Activated CD4-positive, CD25-positive, alpha-beta regulatory T cell treated with anti-CD3 and anti-CD28 coated beads, Interleukin-2, amount 50 U/mL, for 24 hours (primary cell): ENCODE data around the gene TRIM17.

ENCODE experiments used
- ATAC-seq, 2 donors: fragments of 150-1000 bp; cut with Tn5 transposase; one replicate each; pipeline ENCODE4 v1.10.0; 2021; ENCODE audit warnings: mild to moderate bottlenecking in 1 of 2, moderate library complexity in 1 of 2

Gene TRIM17

GRCh38 chr1:228366062-228366865, 50.4 kb downstream of the TRIM17 start:
- ATAC-seq = no peak

DNA sequence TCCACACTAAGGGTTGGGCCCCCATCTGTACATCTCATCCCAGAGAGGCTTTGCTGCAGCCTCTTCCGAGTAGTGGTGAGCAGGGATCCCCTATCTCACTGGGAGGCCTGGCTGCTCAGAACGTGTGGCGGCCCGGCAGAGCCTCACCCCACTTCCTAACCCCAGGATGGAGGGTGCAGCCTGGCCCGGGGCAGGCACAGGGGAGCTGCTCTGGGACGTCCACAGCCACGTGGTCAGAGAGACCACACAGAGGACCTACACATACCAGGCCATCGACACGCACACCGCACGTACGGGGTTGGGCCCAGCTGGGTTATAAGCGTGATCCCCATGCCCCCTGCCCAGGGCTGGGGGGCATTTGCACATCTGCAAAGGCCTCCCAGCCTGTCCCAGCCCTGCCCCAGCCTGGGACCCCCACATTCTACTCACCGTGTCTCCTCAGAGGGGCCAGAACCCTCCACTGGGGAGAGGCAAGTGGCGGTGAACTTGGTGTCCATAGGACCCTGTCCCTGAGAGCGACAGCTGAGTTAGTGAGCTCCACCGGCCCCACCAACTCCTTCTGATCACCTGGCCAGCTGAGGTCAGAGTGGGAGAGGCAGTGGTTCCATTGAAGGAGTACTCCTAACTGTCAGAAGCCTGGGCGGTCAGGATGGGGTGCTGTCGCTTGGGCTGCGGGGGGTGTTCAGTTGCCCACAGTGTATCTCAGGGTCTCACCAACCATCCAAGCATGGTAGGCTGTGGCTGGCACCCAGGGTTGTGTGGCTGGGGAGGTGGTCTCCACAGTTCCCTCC, 51.2 kb downstream of the TRIM17 start:
- no peak for ATAC-seq

GRCh38 chr1:228364706-228365213, 51.9 kb downstream of the TRIM17 start:
- no peak for ATAC-seq

GRCh38 chr1:228364068-228364705, 52.5 kb downstream of the TRIM17 start:
- ATAC-seq = no peak

DNA sequence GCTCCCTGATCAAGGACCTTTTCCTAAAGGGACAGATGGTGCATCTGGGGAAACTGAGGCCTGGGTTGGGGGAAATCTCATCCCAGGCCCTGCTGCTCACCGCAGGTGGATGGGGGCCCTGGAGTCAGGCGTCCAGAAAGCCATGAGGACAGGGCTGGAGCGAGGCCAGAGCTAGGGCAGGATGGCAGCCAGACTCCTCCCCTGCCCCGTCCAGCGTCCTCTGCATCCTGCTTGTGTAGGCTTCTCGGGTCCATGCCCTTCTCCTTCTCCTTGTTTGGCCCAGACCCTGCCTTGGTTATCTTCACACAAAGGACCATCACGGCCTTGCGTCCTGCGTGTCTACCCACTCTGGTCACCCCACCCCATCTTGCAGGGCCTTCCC, 53.0 kb downstream of the TRIM17 start:
- ATAC-seq = no peak

GRCh38 chr1:228362884-228363450, 53.7 kb downstream of the TRIM17 start:
- no peak for ATAC-seq

DNA sequence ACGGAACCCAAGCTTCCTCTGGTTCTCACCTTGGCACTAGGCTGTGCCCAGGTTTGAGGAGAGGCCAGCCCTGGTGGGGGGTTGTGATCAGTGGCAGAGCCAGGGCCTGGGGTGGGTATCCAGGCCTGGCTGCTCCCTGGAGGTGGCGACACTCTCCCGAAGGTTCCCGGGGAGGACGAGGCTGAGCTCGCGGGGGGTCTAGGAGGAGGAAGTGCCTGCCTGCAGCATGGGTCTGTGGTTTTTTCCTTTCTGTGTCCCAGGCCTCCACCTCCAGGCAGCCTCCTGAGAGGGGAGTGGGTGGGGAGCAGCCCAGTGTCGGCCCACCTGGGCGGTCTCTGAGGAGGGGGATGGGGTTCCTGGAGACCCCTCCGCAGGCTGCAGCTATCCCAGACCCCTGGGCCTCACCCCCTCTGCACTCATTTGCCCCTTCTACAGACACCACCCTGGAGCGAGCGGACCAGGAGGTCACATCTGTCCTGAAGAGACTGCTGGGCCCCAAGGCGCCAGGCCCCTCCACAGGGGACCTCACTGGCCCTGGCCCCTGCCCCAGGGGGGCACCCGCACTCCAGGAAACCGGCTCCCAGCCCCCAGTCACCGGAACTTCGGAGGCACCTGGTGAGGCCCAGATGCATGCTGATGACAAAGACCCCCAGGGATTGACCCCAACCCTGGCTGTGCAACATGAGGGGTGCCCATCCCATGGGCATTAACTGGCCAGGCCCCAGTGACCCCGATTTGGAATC, 54.3 kb downstream of the TRIM17 start:
- no peak for ATAC-seq

DNA sequence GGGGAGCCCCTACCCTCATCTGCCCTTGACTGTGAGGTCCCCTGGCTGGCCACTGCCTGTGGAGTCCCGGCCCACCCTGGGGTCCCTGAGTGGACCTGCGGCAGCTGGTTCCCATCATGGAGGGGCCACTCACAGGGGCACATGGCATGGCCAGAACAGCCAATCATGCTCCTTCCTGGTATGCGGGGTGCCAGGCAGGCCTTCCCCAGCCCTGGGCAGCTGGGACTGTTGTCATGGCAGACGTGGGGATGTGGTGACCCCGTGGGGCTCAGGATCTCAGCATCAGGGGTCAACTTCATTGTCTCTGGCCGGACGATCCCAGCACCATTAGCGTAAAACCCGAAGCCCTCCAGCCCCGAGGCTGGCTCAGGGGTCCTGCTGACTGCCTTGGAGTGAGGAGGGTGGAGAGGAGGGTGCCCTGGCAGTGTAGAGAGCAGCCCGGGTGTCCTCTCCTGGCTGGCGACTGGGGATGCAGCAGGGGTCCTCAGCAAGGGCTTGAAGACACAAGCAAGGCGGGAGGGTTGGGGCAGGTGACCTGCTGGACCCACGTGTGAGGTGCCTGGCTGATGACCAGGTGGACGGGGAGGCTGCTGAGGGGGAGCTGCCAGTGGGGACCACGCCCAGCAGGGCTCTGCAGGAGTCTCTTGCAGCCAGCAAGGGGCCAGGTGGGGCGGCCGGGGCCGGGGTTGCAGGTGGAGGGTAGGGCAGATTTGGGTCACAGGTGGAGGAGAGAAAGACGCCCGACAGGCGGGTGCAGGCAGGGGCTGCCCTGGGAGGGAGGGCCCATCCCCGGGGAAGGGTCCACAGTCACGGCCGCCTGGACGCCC, 55.1 kb downstream of the TRIM17 start:
- ATAC-seq = no peak

- ATAC-seq = no peak
Observed at GRCh38 chr1:228360533-228361313, 55.9 kb downstream of the TRIM17 start.

DNA sequence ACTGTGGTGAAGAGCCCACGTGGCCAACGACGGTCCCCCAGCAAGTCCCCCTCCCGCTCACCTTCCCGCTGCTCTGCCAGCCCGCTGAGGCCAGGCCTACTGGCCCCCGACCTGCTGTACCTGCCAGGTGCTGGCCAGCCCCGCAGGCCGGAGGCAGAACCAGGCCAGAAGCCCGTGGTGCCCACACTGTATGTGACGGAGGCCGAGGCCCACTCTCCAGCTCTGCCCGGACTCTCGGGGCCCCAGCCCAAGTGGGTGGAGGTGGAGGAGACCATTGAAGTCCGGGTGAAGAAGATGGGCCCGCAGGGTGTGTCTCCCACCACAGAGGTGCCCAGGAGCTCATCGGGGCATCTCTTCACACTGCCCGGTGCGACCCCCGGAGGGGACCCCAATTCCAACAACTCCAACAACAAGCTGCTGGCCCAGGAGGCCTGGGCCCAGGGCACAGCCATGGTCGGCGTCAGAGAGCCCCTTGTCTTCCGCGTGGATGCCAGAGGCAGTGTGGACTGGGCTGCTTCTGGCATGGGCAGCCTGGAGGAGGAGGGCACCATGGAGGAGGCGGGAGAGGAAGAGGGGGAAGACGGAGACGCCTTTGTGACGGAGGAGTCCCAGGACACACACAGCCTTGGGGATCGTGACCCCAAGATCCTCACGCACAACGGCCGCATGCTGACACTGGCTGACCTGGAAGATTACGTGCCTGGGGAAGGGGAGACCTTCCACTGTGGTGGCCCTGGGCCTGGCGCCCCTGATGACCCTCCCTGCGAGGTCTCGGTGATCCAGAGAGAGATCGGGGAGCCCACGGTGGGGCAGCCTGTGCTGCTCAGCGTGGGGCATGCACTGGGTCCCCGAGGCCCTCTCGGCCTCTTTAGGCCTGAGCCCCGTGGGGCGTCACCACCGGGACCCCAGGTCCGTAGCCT, 56.8 kb downstream of the TRIM17 start:
- ATAC-seq = no peak

- no peak for ATAC-seq
Observed at GRCh38 chr1:228358764-228359612, 57.7 kb downstream of the TRIM17 start.

DNA sequence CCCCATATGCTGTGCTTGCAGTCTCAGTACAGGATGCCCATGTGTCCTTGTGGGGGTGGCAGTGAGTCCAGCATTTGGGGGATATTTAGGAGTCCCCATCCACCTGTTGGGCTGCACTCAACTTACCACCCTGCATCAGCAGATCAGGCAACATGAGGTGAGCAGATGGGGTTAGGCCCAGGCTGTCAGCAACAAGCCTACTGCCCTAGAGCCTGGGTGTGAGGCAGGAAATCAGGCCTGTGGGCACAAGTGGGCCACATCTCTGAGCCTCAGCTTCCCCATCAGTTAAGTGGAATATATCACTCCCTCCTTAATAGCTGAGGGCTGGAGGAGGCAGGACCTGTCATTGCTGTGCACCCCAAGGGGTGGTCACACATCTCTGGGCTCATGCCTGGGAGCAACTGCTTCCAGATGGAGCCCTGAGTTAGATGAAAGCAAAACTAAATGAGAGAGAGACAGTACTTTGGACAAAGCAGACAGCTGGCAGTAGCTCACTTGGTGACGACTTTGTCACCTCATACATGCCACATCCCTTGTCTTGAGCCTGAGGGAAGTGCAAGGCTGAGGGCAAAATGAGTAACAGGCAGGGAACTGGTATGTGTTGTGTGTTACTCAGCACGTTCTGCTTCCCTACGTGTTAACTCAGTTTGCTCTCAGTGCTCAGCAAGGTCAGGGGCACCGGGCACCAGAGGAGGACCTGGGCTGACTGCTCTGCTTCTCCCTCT, 58.5 kb downstream of the TRIM17 start:
- ATAC-seq = no peak
